ENCODE measurements around the gene TTR. TPM values are rescaled to one million over a fixed set of nuclear protein-coding genes. Genes with fewer than 3 reads are reported as not detected.

TTR gene
- total RNA-seq, 2 experiments from 2014 or later: not detected

- Mint-ChIP-seq H3K27ac (no peak overlapping the region), H3K27me3 (no peaks in the 10 kb centered on the region), H3K4me3 (no peak overlapping the region), H3K4me1 (no peaks in the 10 kb centered on the region), H3K9me3 (no peaks in the 10 kb centered on the region), H3K36me3 (no peaks in the 10 kb centered on the region)
- POLR2A ChIA-PET: no interaction called here
- DNase-seq: no peak
- no peak for ATAC-seq (ENCODE audit: low read depth)
These were observed 4.1 kb upstream of the TTR start for GRCh38 chr18:31587529-31587928.

GRCh38 chr18:31590570-31590969 lies 1.1 kb upstream of the TTR start:
- ATAC-seq (ENCODE audit: low read depth) (no peak), DNase-seq (no peak)
- no peak overlapping the region for H3K4me3 Mint-ChIP-seq
- H3K27ac Mint-ChIP-seq: no peak overlapping the region
- peaks cover 2% of the 10 kb centered on the region for H3K27me3 Mint-ChIP-seq
- POLR2A ChIA-PET: no interaction called here
- H3K36me3 Mint-ChIP-seq: no peaks in the 10 kb centered on the region
- H3K4me1 Mint-ChIP-seq: no peaks in the 10 kb centered on the region
- no peaks in the 10 kb centered on the region for H3K9me3 Mint-ChIP-seq

GRCh38 chr18:31591113-31591512 lies 564 bp upstream of the TTR start:
- no peaks in the 10 kb centered on the region for H3K9me3 Mint-ChIP-seq
- H3K4me1 Mint-ChIP-seq: no peaks in the 10 kb centered on the region
- no peak overlapping the region for H3K27ac Mint-ChIP-seq
- H3K4me3 Mint-ChIP-seq: no peak overlapping the region
- DNase-seq (no peak), ATAC-seq (ENCODE audit: low read depth) (no peak)
- POLR2A ChIA-PET: no interaction called here
- peaks cover 2% of the 10 kb centered on the region for H3K27me3 Mint-ChIP-seq
- no peaks in the 10 kb centered on the region for H3K36me3 Mint-ChIP-seq

GRCh38 chr18:31592506-31593157 lies 955 bp downstream of the TTR start:
- POLR2A ChIA-PET: no interaction called here
- Mint-ChIP-seq H3K27me3 (peaks cover 2% of the 10 kb centered on the region), H3K36me3 (no peaks in the 10 kb centered on the region), H3K27ac (no peak overlapping the region), H3K4me1 (no peaks in the 10 kb centered on the region), H3K9me3 (no peaks in the 10 kb centered on the region), H3K4me3 (no peak overlapping the region)
- ATAC-seq (ENCODE audit: low read depth) (no peak), DNase-seq (no peak)

- Mint-ChIP-seq H3K9me3 (no peaks in the 10 kb centered on the region), H3K4me3 (no peak overlapping the region), H3K27me3 (peaks cover 2% of the 10 kb centered on the region), H3K36me3 (no peaks in the 10 kb centered on the region), H3K27ac (no peak overlapping the region), H3K4me1 (no peaks in the 10 kb centered on the region)
- DNase-seq (no peak), ATAC-seq (ENCODE audit: low read depth) (no peak)
- POLR2A ChIA-PET: no interaction called here
These were observed 3.6 kb downstream of the TTR start for GRCh38 chr18:31595121-31595771.

- DNase-seq: no peak
- H3K4me3 Mint-ChIP-seq: no peak overlapping the region
- POLR2A ChIA-PET: no interaction called here
These were observed 4.6 kb downstream of the TTR start for GRCh38 chr18:31596081-31596872.

GRCh38 chr18:31598021-31598805 lies 6.5 kb downstream of the TTR start:
- no peaks in the 10 kb centered on the region for H3K9me3 Mint-ChIP-seq
- H3K36me3 Mint-ChIP-seq: no peaks in the 10 kb centered on the region
- POLR2A ChIA-PET: no interaction called here
- no peaks in the 10 kb centered on the region for H3K4me1 Mint-ChIP-seq
- H3K4me3 Mint-ChIP-seq: no peak overlapping the region
- peaks cover 5% of the 10 kb centered on the region for H3K27me3 Mint-ChIP-seq
- DNase-seq (no peak), ATAC-seq (ENCODE audit: low read depth) (no peak)
- no peak overlapping the region for H3K27ac Mint-ChIP-seq

More at GRCh38 chr18:31596081-31596872, 4.6 kb downstream of the TTR start:
- ATAC-seq (ENCODE audit: low read depth): no peak
- H3K27ac Mint-ChIP-seq: no peak overlapping the region
- peaks cover 2% of the 10 kb centered on the region for H3K27me3 Mint-ChIP-seq
- H3K9me3 Mint-ChIP-seq: no peaks in the 10 kb centered on the region
- no peaks in the 10 kb centered on the region for H3K4me1 Mint-ChIP-seq
- no peaks in the 10 kb centered on the region for H3K36me3 Mint-ChIP-seq

GRCh38 chr18:31603315-31603714 lies 11.6 kb downstream of the TTR start:
- H3K9me3 Mint-ChIP-seq: peaks cover 1% of the 10 kb centered on the region
- H3K4me3 Mint-ChIP-seq: no peak overlapping the region
- no peaks in the 10 kb centered on the region for H3K36me3 Mint-ChIP-seq
- peaks cover 11% of the 10 kb centered on the region for H3K27me3 Mint-ChIP-seq
- no peak overlapping the region for H3K27ac Mint-ChIP-seq
- POLR2A ChIA-PET: no interaction called here
- no peaks in the 10 kb centered on the region for H3K4me1 Mint-ChIP-seq
- DNase-seq: no peak
- no peak for ATAC-seq (ENCODE audit: low read depth)

GRCh38 chr18:31606265-31606664 lies 14.6 kb downstream of the TTR start:
- no peaks in the 10 kb centered on the region for H3K4me1 Mint-ChIP-seq
- H3K27ac Mint-ChIP-seq: no peak overlapping the region
- H3K9me3 Mint-ChIP-seq: peaks cover 1% of the 10 kb centered on the region
- DNase-seq: no peak
- H3K36me3 Mint-ChIP-seq: no peaks in the 10 kb centered on the region
- no peak for ATAC-seq (ENCODE audit: low read depth)
- POLR2A ChIA-PET: no interaction called here
- H3K4me3 Mint-ChIP-seq: no peak overlapping the region
- peaks cover 15% of the 10 kb centered on the region for H3K27me3 Mint-ChIP-seq

- no peak overlapping the region for H3K27ac Mint-ChIP-seq
- POLR2A ChIA-PET: no interaction called here
- DNase-seq (no peak), ATAC-seq (ENCODE audit: low read depth) (no peak)
- peaks cover 11% of the 10 kb centered on the region for H3K27me3 Mint-ChIP-seq
- no peaks in the 10 kb centered on the region for H3K4me1 Mint-ChIP-seq
- no peak overlapping the region for H3K4me3 Mint-ChIP-seq
- H3K9me3 Mint-ChIP-seq: peaks cover 1% of the 10 kb centered on the region
- H3K36me3 Mint-ChIP-seq: no peaks in the 10 kb centered on the region
These were observed 15.7 kb downstream of the TTR start for GRCh38 chr18:31607384-31607783.

- Mint-ChIP-seq H3K9me3 (no peaks in the 10 kb centered on the region), H3K4me1 (no peaks in the 10 kb centered on the region), H3K36me3 (no peaks in the 10 kb centered on the region), H3K27ac (no peak overlapping the region), H3K27me3 (peaks cover 11% of the 10 kb centered on the region), H3K4me3 (no peak overlapping the region)
- DNase-seq (no peak), ATAC-seq (ENCODE audit: low read depth) (no peak)
- POLR2A ChIA-PET: no interaction called here
These were observed 18.2 kb downstream of the TTR start for GRCh38 chr18:31609886-31610285.

- ATAC-seq (ENCODE audit: low read depth): no peak
- Mint-ChIP-seq H3K4me1 (no peaks in the 10 kb centered on the region), H3K27me3 (peaks cover 11% of the 10 kb centered on the region), H3K27ac (no peak overlapping the region), H3K9me3 (no peaks in the 10 kb centered on the region), H3K36me3 (no peaks in the 10 kb centered on the region), H3K4me3 (no peak overlapping the region)
- POLR2A ChIA-PET: no interaction called here
- no peak for DNase-seq
These were observed 18.9 kb downstream of the TTR start for GRCh38 chr18:31610286-31611205.

GRCh38 chr18:31611511-31611910 lies 19.8 kb downstream of the TTR start:
- ATAC-seq (ENCODE audit: low read depth) (no peak), DNase-seq (no peak)
- Mint-ChIP-seq H3K27me3 (peaks cover 12% of the 10 kb centered on the region), H3K4me3 (no peak overlapping the region), H3K9me3 (no peaks in the 10 kb centered on the region), H3K36me3 (no peaks in the 10 kb centered on the region), H3K4me1 (no peaks in the 10 kb centered on the region), H3K27ac (no peak overlapping the region)
- POLR2A ChIA-PET: no interaction called here
